Activated CD4-positive, alpha-beta memory T cell treated with anti-CD3 and anti-CD28 coated beads for 36 hours (primary cell): ENCODE data around the gene NEUROD2. TPM values are rescaled to one million over a fixed set of nuclear protein-coding genes. Genes with fewer than 3 reads are reported as not detected.

ENCODE experiments used
- CTCF ChIA-PET: fragments of 350-600 bp; sonication (Branson Sonifier 250); formaldehyde crosslinking; loops from one replicate; lab custom pipeline; 2021; ENCODE audit warnings: antibody characterized with exemption, inconsistent platforms; lab: Charles Lee
- POLR2A ChIA-PET: fragments of 350-600 bp; sonication (Branson Sonifier 250); formaldehyde crosslinking; loops from one replicate; lab custom pipeline; 2021; ENCODE audit warnings: antibody characterized with exemption; lab: Charles Lee
- DNase-seq: peaks from one replicate; pipeline ENCODE4 v3.0.0-alpha.2; 2020
- H3K27ac Mint-ChIP-seq: one replicate; pipeline ENCODE4 v1.8.0; 2021; ENCODE audit warnings: mixed read lengths
- H3K27me3 Mint-ChIP-seq: one replicate; pipeline ENCODE4 v1.8.0; 2021; ENCODE audit warnings: mixed read lengths
- H3K36me3 Mint-ChIP-seq: one replicate; pipeline ENCODE4 v1.8.0; 2021; ENCODE audit warnings: mixed read lengths
- H3K4me1 Mint-ChIP-seq: one replicate; pipeline ENCODE4 v1.8.0; 2021; ENCODE audit warnings: low read depth, mixed read lengths
- H3K4me3 Mint-ChIP-seq: one replicate; pipeline ENCODE4 v1.8.0; 2021; ENCODE audit warnings: mild to moderate bottlenecking, mixed read lengths
- H3K9me3 Mint-ChIP-seq: one replicate; pipeline ENCODE4 v1.8.0; 2021; ENCODE audit warnings: mixed read lengths
- intact Hi-C: fragments of 100-400 bp; cut with micrococcal nuclease; formaldehyde crosslinking; loops from one replicate; pipeline ENCODE4 v1.15.1; 2023
- total RNA-seq, 2 experiments: library from RNA; stranded (reverse); gene quantifications; one replicate each; pipeline ENCODE4 v1.2.3, GENCODE V29; 2021

Gene NEUROD2
- total RNA-seq, 2 experiments from 2014 or later, result not detected

GRCh38 chr17:39617100-39617445 lies 9.4 kb upstream of the NEUROD2 start:
- peaks cover 11% of the 10 kb centered on the region for H3K27me3 Mint-ChIP-seq
- H3K36me3 Mint-ChIP-seq, result no peaks in the 10 kb centered on the region
- H3K4me1 Mint-ChIP-seq, result peaks cover 4% of the 10 kb centered on the region
- no peak for DNase-seq
- POLR2A ChIA-PET, result no interaction called here
- no peak overlapping the region for H3K27ac Mint-ChIP-seq
- intact Hi-C loops, result no loop called here
- H3K9me3 Mint-ChIP-seq, result no peaks in the 10 kb centered on the region
- CTCF ChIA-PET, result interaction anchor here (1.5 kb wide), 1 partner anchor 69 kb away, joined by 7 read pairs; no protein-coding TSS in a partner anchor
- H3K4me3 Mint-ChIP-seq, result peak overlapping the region; percentile 53

GRCh38 chr17:39615434-39615833 lies 7.7 kb upstream of the NEUROD2 start:
- CTCF ChIA-PET, result no interaction called here
- Mint-ChIP-seq H3K4me3 (no peak overlapping the region), H3K36me3 (no peaks in the 10 kb centered on the region), H3K9me3 (no peaks in the 10 kb centered on the region), H3K4me1 (no peaks in the 10 kb centered on the region), H3K27ac (no peak overlapping the region), H3K27me3 (peaks cover 14% of the 10 kb centered on the region)
- intact Hi-C loops, result no loop called here
- POLR2A ChIA-PET, result no interaction called here
- DNase-seq, result no peak

- POLR2A ChIA-PET, result no interaction called here
- H3K27ac Mint-ChIP-seq, result no peak overlapping the region
- H3K9me3 Mint-ChIP-seq, result no peaks in the 10 kb centered on the region
- CTCF ChIA-PET, result interaction anchor here (1.3 to 4.6 kb wide), 2 partner anchors 9 to 18 kb away, joined by 4 to 47 read pairs; no protein-coding TSS in a partner anchor
- no peak overlapping the region for H3K4me3 Mint-ChIP-seq
- H3K4me1 Mint-ChIP-seq, result no peaks in the 10 kb centered on the region
- H3K36me3 Mint-ChIP-seq, result no peaks in the 10 kb centered on the region
- no peak for DNase-seq
- H3K27me3 Mint-ChIP-seq, result peaks cover 16% of the 10 kb centered on the region
- intact Hi-C loops, result no loop called here
Observed at GRCh38 chr17:39614545-39615157, 6.9 kb upstream of the NEUROD2 start.

- H3K9me3 Mint-ChIP-seq, result no peaks in the 10 kb centered on the region
- intact Hi-C loops, result no loop called here
- ChIA-PET POLR2A (no interaction called here), CTCF (interaction anchor here (4.6 kb wide), 1 partner anchor 10 kb away, joined by 47 read pairs; no protein-coding TSS in a partner anchor)
- no peaks in the 10 kb centered on the region for H3K4me1 Mint-ChIP-seq
- no peak for DNase-seq
- H3K27ac Mint-ChIP-seq, result no peak overlapping the region
- H3K4me3 Mint-ChIP-seq, result no peak overlapping the region
- H3K27me3 Mint-ChIP-seq, result peaks cover 29% of the 10 kb centered on the region
- H3K36me3 Mint-ChIP-seq, result no peaks in the 10 kb centered on the region
Observed at GRCh38 chr17:39612935-39613464, 5.3 kb upstream of the NEUROD2 start.

- Mint-ChIP-seq H3K27me3 (peaks cover 29% of the 10 kb centered on the region), H3K9me3 (no peaks in the 10 kb centered on the region), H3K4me1 (peaks cover under 1% of the 10 kb centered on the region), H3K27ac (no peak overlapping the region), H3K36me3 (no peaks in the 10 kb centered on the region), H3K4me3 (no peak overlapping the region)
- DNase-seq, result no peak
- ChIA-PET CTCF (interaction anchor here (0.6 to 4.6 kb wide), 2 partner anchors 11 to 22 kb away, joined by 3 to 47 read pairs; no protein-coding TSS in a partner anchor), POLR2A (no interaction called here)
- intact Hi-C loops, result no loop called here
Observed at GRCh38 chr17:39612291-39612894, 4.7 kb upstream of the NEUROD2 start.

- Mint-ChIP-seq H3K36me3 (no peaks in the 10 kb centered on the region), H3K4me3 (no peak overlapping the region), H3K27me3 (peaks cover 34% of the 10 kb centered on the region), H3K9me3 (no peaks in the 10 kb centered on the region), H3K27ac (no peak overlapping the region), H3K4me1 (peaks cover 5% of the 10 kb centered on the region)
- no peak for DNase-seq
- POLR2A ChIA-PET, result no interaction called here
- CTCF ChIA-PET, result interaction anchor here (4.6 kb wide), 1 partner anchor 12 kb away, joined by 47 read pairs; no protein-coding TSS in a partner anchor
- intact Hi-C loops, result no loop called here
Observed at GRCh38 chr17:39611401-39612112, 3.8 kb upstream of the NEUROD2 start.

- H3K9me3 Mint-ChIP-seq, result no peaks in the 10 kb centered on the region
- intact Hi-C loops, result no loop called here
Observed at GRCh38 chr17:39609416-39610025, 1.8 kb upstream of the NEUROD2 start.

GRCh38 chr17:39608142-39608981 lies 642 bp upstream of the NEUROD2 start:
- POLR2A ChIA-PET, result no interaction called here
- Mint-ChIP-seq H3K4me3 (no peak overlapping the region), H3K27ac (no peak overlapping the region), H3K27me3 (peaks cover 49% of the 10 kb centered on the region), H3K9me3 (no peaks in the 10 kb centered on the region), H3K36me3 (no peaks in the 10 kb centered on the region), H3K4me1 (peaks cover 15% of the 10 kb centered on the region)
- DNase-seq, result no peak
- intact Hi-C loops, result no loop called here
- CTCF ChIA-PET, result interaction anchor here (9.2 kb wide), 1 partner anchor 14 kb away, joined by 56 read pairs; no protein-coding TSS in a partner anchor

More at GRCh38 chr17:39609416-39610025, 1.8 kb upstream of the NEUROD2 start:
- CTCF ChIA-PET, result interaction anchor here (0.7 to 0.9 kb wide), 2 partner anchors 12 to 30 kb away, joined by 3 to 4 read pairs; no protein-coding TSS in a partner anchor
- Mint-ChIP-seq H3K4me3 (no peak overlapping the region), H3K27me3 (peaks cover 41% of the 10 kb centered on the region), H3K36me3 (no peaks in the 10 kb centered on the region), H3K27ac (no peak overlapping the region), H3K4me1 (peaks cover 10% of the 10 kb centered on the region)
- POLR2A ChIA-PET, result no interaction called here
- no peak for DNase-seq

- CTCF ChIA-PET, result interaction anchor here (0.8 to 9.2 kb wide), 2 partner anchors 15 to 59 kb away, joined by 3 to 56 read pairs; no protein-coding TSS in a partner anchor
- no peak for DNase-seq
- POLR2A ChIA-PET, result no interaction called here
- Mint-ChIP-seq H3K27me3 (peaks cover 54% of the 10 kb centered on the region), H3K27ac (no peak overlapping the region), H3K4me1 (peaks cover 17% of the 10 kb centered on the region), H3K36me3 (no peaks in the 10 kb centered on the region), H3K9me3 (no peaks in the 10 kb centered on the region), H3K4me3 (no peak overlapping the region)
- intact Hi-C loops, result no loop called here
Observed at GRCh38 chr17:39607057-39607850, 466 bp downstream of the NEUROD2 start.

GRCh38 chr17:39606434-39607056 lies 1.2 kb downstream of the NEUROD2 start:
- H3K36me3 Mint-ChIP-seq, result no peaks in the 10 kb centered on the region
- H3K27me3 Mint-ChIP-seq, result peaks cover 61% of the 10 kb centered on the region
- no peak overlapping the region for H3K4me3 Mint-ChIP-seq
- DNase-seq, result no peak
- peaks cover 17% of the 10 kb centered on the region for H3K4me1 Mint-ChIP-seq
- H3K9me3 Mint-ChIP-seq, result no peaks in the 10 kb centered on the region
- POLR2A ChIA-PET, result no interaction called here
- CTCF ChIA-PET, result interaction anchor here (0.8 to 9.2 kb wide), 2 partner anchors 16 to 59 kb away, joined by 3 to 56 read pairs; no protein-coding TSS in a partner anchor
- intact Hi-C loops, result no loop called here
- no peak overlapping the region for H3K27ac Mint-ChIP-seq
